CD8-positive, alpha-beta memory T cell (primary cell): ENCODE measurements around the gene TM4SF1. TPM values are rescaled to one million over a fixed set of nuclear protein-coding genes. Genes with fewer than 3 reads are reported as not detected.
A peak's percentile ranks its signal among the peaks of the same experiment; 100 is the strongest.

Source experiments
- CTCF ChIA-PET: fragments of 350-600 bp; sonication (Branson Sonifier 250); formaldehyde crosslinking; loops from one replicate; lab custom pipeline; 2021; ENCODE audit warnings: antibody characterized with exemption; lab: Charles Lee
- POLR2A ChIA-PET: fragments of 350-600 bp; sonication (Branson Sonifier 250); formaldehyde crosslinking; loops from one replicate; lab custom pipeline; 2021; ENCODE audit warnings: antibody characterized with exemption; lab: Charles Lee
- DNase-seq, 5 donors: peaks; one replicate each; pipeline versions ENCODE4 v3.0.0 to v3.0.0-alpha.2; 2020 to 2022; ENCODE audit warnings: mixed read lengths in 1 of 5
- H3K27ac ChIP-seq: one replicate; pipeline ENCODE4 v1.7.0; 2013; ENCODE audit warnings: low read depth, mild to moderate bottlenecking, low read length, moderate library complexity
- H3K27me3 ChIP-seq: 2 replicates; pipeline ENCODE4 v1.7.0; 2013; ENCODE audit warnings: low read length, mild to moderate bottlenecking; ENCODE audit not compliant: insufficient read depth, poor library complexity, severe bottlenecking
- H3K36me3 ChIP-seq: 2 replicates; pipeline ENCODE4 v1.7.0; 2013; ENCODE audit warnings: mild to moderate bottlenecking, low read length, moderate library complexity; ENCODE audit not compliant: insufficient read depth
- H3K4me1 ChIP-seq: 2 replicates; pipeline ENCODE4 v1.7.0; 2013; ENCODE audit warnings: mild to moderate bottlenecking, low read length, moderate library complexity; ENCODE audit not compliant: insufficient read depth
- H3K4me3 ChIP-seq: 2 replicates; pipeline ENCODE4 v1.7.0; 2013; ENCODE audit warnings: mild to moderate bottlenecking, low read length
- H3K9me3 ChIP-seq: 2 replicates; pipeline ENCODE4 v1.7.0; 2013; ENCODE audit warnings: mild to moderate bottlenecking, low read length
- H3K27ac Mint-ChIP-seq, 8 donors: one replicate each; pipeline ENCODE4 v1.8.0; 2020 to 2021; ENCODE audit warnings: mixed read lengths in 8 of 8, mild to moderate bottlenecking in 6 of 8, inconsistent platforms in 3 of 8, moderate library complexity in 3 of 8
- H3K27me3 Mint-ChIP-seq, 2 donors: one replicate each; pipeline ENCODE4 v1.8.0; 2020 to 2021; ENCODE audit warnings: mixed read lengths in 2 of 2, mild to moderate bottlenecking in 1 of 2, moderate library complexity in 1 of 2
- H3K36me3 Mint-ChIP-seq, 3 donors: one replicate each; pipeline ENCODE4 v1.8.0; 2020 to 2021; ENCODE audit warnings: mixed read lengths in 3 of 3, inconsistent platforms in 1 of 3, mild to moderate bottlenecking in 1 of 3
- H3K4me1 Mint-ChIP-seq, 3 donors: one replicate each; pipeline ENCODE4 v1.8.0; 2020 to 2021; ENCODE audit warnings: mixed read lengths in 3 of 3, inconsistent platforms in 1 of 3, mild to moderate bottlenecking in 1 of 3
- H3K4me3 Mint-ChIP-seq, 7 donors: one replicate each; pipeline ENCODE4 v1.8.0; 2020 to 2021; ENCODE audit warnings: mixed read lengths in 7 of 7, mild to moderate bottlenecking in 6 of 7, moderate library complexity in 4 of 7, inconsistent platforms in 2 of 7
- H3K9me3 Mint-ChIP-seq, 5 donors: one replicate each; pipeline ENCODE4 v1.8.0; 2020 to 2022; ENCODE audit warnings: mixed read lengths in 5 of 5, mild to moderate bottlenecking in 3 of 5, moderate library complexity in 2 of 5, inconsistent platforms in 1 of 5
- polyA plus RNA-seq: library from polyadenylated mRNA; unstranded; fragments of 300-500 nt; fragmentation: Illumina TruSeq; gene quantifications from one replicate; pipeline ENCODE4 v1.2.3, GENCODE V29; 2021
- total RNA-seq, 2 experiments: library from RNA; stranded (reverse); gene quantifications; one replicate each; pipeline ENCODE4 v1.2.3, GENCODE V29; 2021

The TM4SF1 gene
- total and polyA plus RNA-seq, 3 experiments from 2014 or later = 0.18 to 0.27 TPM; not detected in 1

- Mint-ChIP-seq H3K4me1 (peaks cover 2 to 9% (median 9%) of the 10 kb centered on the region in 3 donors), H3K27me3 (peaks cover 0 to 6% of the 10 kb centered on the region in 2 donors), H3K27ac (no peak overlapping the region), H3K9me3 (no peaks in the 10 kb centered on the region), H3K4me3 (no peak overlapping the region), H3K36me3 (peaks cover 0 to 2% (median 0%) of the 10 kb centered on the region in 3 donors)
- Histone ChIP-seq H3K27me3 (no peaks in the 10 kb centered on the region), H3K4me3 (no peak overlapping the region), H3K4me1 (no peaks in the 10 kb centered on the region), H3K9me3 (no peaks in the 10 kb centered on the region), H3K36me3 (no peaks in the 10 kb centered on the region), H3K27ac (no peak overlapping the region)
- CTCF ChIA-PET = no interaction called here
- no peak for DNase-seq
- POLR2A ChIA-PET = no interaction called here
These were observed 37.2 kb upstream of the TM4SF1 start for GRCh38 chr3:149414557-149415231.

- no peak overlapping the region for H3K27ac Mint-ChIP-seq
- no peak overlapping the region for H3K4me3 Mint-ChIP-seq
- no peaks in the 10 kb centered on the region for H3K9me3 Mint-ChIP-seq
- Histone ChIP-seq H3K4me1 (no peaks in the 10 kb centered on the region), H3K9me3 (no peaks in the 10 kb centered on the region), H3K27me3 (no peaks in the 10 kb centered on the region), H3K4me3 (no peak overlapping the region), H3K27ac (no peak overlapping the region), H3K36me3 (no peaks in the 10 kb centered on the region)
- peaks cover 0 to 1% (median 1%) of the 10 kb centered on the region in 3 donors for H3K4me1 Mint-ChIP-seq
- CTCF ChIA-PET = no interaction called here
- peaks cover 0 to 4% of the 10 kb centered on the region in 2 donors for H3K27me3 Mint-ChIP-seq
- H3K36me3 Mint-ChIP-seq = peaks cover 0 to 2% (median 0%) of the 10 kb centered on the region in 3 donors
- POLR2A ChIA-PET = no interaction called here
- no peak for DNase-seq
These were observed 34.1 kb upstream of the TM4SF1 start for GRCh38 chr3:149411583-149411982.

- Histone ChIP-seq H3K27ac (no peak overlapping the region), H3K27me3 (no peaks in the 10 kb centered on the region), H3K4me1 (no peaks in the 10 kb centered on the region), H3K4me3 (no peak overlapping the region), H3K9me3 (no peaks in the 10 kb centered on the region), H3K36me3 (no peaks in the 10 kb centered on the region)
- CTCF ChIA-PET = no interaction called here
- POLR2A ChIA-PET = no interaction called here
- no peak for DNase-seq
- H3K27me3 Mint-ChIP-seq = peaks cover 0 to 7% of the 10 kb centered on the region in 2 donors
- H3K4me3 Mint-ChIP-seq = no peak overlapping the region
- H3K36me3 Mint-ChIP-seq = no peaks in the 10 kb centered on the region
- H3K4me1 Mint-ChIP-seq = no peaks in the 10 kb centered on the region
- peak overlapping the region in 1 of 8 donors; percentile 12 for H3K27ac Mint-ChIP-seq
- H3K9me3 Mint-ChIP-seq = no peaks in the 10 kb centered on the region
These were observed 31.9 kb upstream of the TM4SF1 start for GRCh38 chr3:149409351-149409750.

- DNase-seq = no peak
- no peaks in the 10 kb centered on the region for H3K4me1 ChIP-seq
- ChIA-PET POLR2A (no interaction called here), CTCF (no interaction called here)
- no peak overlapping the region for H3K4me3 ChIP-seq
- H3K9me3 ChIP-seq = no peaks in the 10 kb centered on the region
- no peaks in the 10 kb centered on the region for H3K36me3 ChIP-seq
- no peak overlapping the region for H3K4me3 Mint-ChIP-seq
- H3K36me3 Mint-ChIP-seq = no peaks in the 10 kb centered on the region
- H3K4me1 Mint-ChIP-seq = no peaks in the 10 kb centered on the region
- no peaks in the 10 kb centered on the region for H3K27me3 ChIP-seq
- no peaks in the 10 kb centered on the region for H3K9me3 Mint-ChIP-seq
- no peak overlapping the region for H3K27ac Mint-ChIP-seq
- no peak overlapping the region for H3K27ac ChIP-seq
- H3K27me3 Mint-ChIP-seq = peaks cover 7 to 18% of the 10 kb centered on the region in 2 donors
These were observed 30.4 kb upstream of the TM4SF1 start for GRCh38 chr3:149407898-149408297.

GRCh38 chr3:149406244-149406752 lies 28.8 kb upstream of the TM4SF1 start:
- no peaks in the 10 kb centered on the region for H3K4me1 ChIP-seq
- Mint-ChIP-seq H3K9me3 (no peaks in the 10 kb centered on the region), H3K27me3 (peaks cover 7 to 28% of the 10 kb centered on the region in 2 donors), H3K27ac (peak overlapping the region in 1 of 8 donors; percentile 68), H3K4me3 (no peak overlapping the region), H3K36me3 (no peaks in the 10 kb centered on the region), H3K4me1 (no peaks in the 10 kb centered on the region)
- no peak overlapping the region for H3K4me3 ChIP-seq
- POLR2A ChIA-PET = no interaction called here
- H3K9me3 ChIP-seq = no peaks in the 10 kb centered on the region
- H3K27me3 ChIP-seq = no peaks in the 10 kb centered on the region
- no peak overlapping the region for H3K27ac ChIP-seq
- DNase-seq = no peak
- CTCF ChIA-PET = no interaction called here
- no peaks in the 10 kb centered on the region for H3K36me3 ChIP-seq

GRCh38 chr3:149403443-149403842 lies 26.0 kb upstream of the TM4SF1 start:
- no peaks in the 10 kb centered on the region for H3K9me3 Mint-ChIP-seq
- Histone ChIP-seq H3K36me3 (no peaks in the 10 kb centered on the region), H3K27ac (no peak overlapping the region), H3K4me1 (no peaks in the 10 kb centered on the region), H3K27me3 (no peaks in the 10 kb centered on the region), H3K4me3 (no peak overlapping the region), H3K9me3 (no peaks in the 10 kb centered on the region)
- CTCF ChIA-PET = no interaction called here
- no peak overlapping the region for H3K4me3 Mint-ChIP-seq
- no peaks in the 10 kb centered on the region for H3K36me3 Mint-ChIP-seq
- no peak for DNase-seq
- POLR2A ChIA-PET = interaction anchor here (0.7 kb wide), 1 partner anchor 65 kb away, joined by 3 read pairs; no protein-coding TSS in a partner anchor
- peaks cover 9 to 48% of the 10 kb centered on the region in 2 donors for H3K27me3 Mint-ChIP-seq
- H3K4me1 Mint-ChIP-seq = peaks cover 0 to 2% (median 0%) of the 10 kb centered on the region in 3 donors
- H3K27ac Mint-ChIP-seq = no peak overlapping the region

- no peak for DNase-seq
- Histone ChIP-seq H3K4me1 (no peaks in the 10 kb centered on the region), H3K27ac (no peak overlapping the region), H3K9me3 (no peaks in the 10 kb centered on the region), H3K27me3 (no peaks in the 10 kb centered on the region), H3K4me3 (no peak overlapping the region), H3K36me3 (no peaks in the 10 kb centered on the region)
- ChIA-PET CTCF (no interaction called here), POLR2A (interaction anchor here (0.7 kb wide), 1 partner anchor 64 kb away, joined by 3 read pairs; no protein-coding TSS in a partner anchor)
- Mint-ChIP-seq H3K36me3 (no peaks in the 10 kb centered on the region), H3K27me3 (peaks cover 9 to 50% of the 10 kb centered on the region in 2 donors), H3K4me3 (no peak overlapping the region), H3K9me3 (no peaks in the 10 kb centered on the region), H3K27ac (no peak overlapping the region), H3K4me1 (peaks cover 0 to 2% (median 0%) of the 10 kb centered on the region in 3 donors)
These were observed 25.0 kb upstream of the TM4SF1 start for GRCh38 chr3:149402481-149402880.

- no peak overlapping the region for H3K4me3 ChIP-seq
- H3K27ac ChIP-seq = no peak overlapping the region
- H3K4me1 ChIP-seq = no peaks in the 10 kb centered on the region
- no peaks in the 10 kb centered on the region for H3K36me3 Mint-ChIP-seq
- H3K9me3 Mint-ChIP-seq = no peaks in the 10 kb centered on the region
- DNase-seq = no peak
- ChIA-PET CTCF (no interaction called here), POLR2A (no interaction called here)
- no peaks in the 10 kb centered on the region for H3K27me3 ChIP-seq
- no peak overlapping the region for H3K4me3 Mint-ChIP-seq
- no peaks in the 10 kb centered on the region for H3K9me3 ChIP-seq
- no peaks in the 10 kb centered on the region for H3K36me3 ChIP-seq
- peaks cover 9 to 50% of the 10 kb centered on the region in 2 donors for H3K27me3 Mint-ChIP-seq
- H3K4me1 Mint-ChIP-seq = peaks cover 0 to 2% (median 0%) of the 10 kb centered on the region in 3 donors
- H3K27ac Mint-ChIP-seq = no peak overlapping the region
These were observed 24.5 kb upstream of the TM4SF1 start for GRCh38 chr3:149401926-149402310.
